PC-3 (cell line): ENCODE results near the gene TMEM170B. TPM values are rescaled to one million over a fixed set of nuclear protein-coding genes. Genes with fewer than 3 reads are reported as not detected.

ENCODE experiments used
- ATAC-seq: fragments of 200-7000 bp; cut with Tn5 transposase; 2 replicates; pipeline ENCODE4 v1.9.1; 2020; ENCODE audit warnings: mild to moderate bottlenecking, moderate library complexity
- BruUV-seq: library from RNA; stranded (reverse); fragments of 400-500 nt; replicated peaks from 2 replicates; lab custom pipeline; 2021; lab: Mats Ljungman, UMichigan
- CTCF ChIA-PET: fragments of 300-600 bp; sonication (Branson Sonifier 250); formaldehyde crosslinking; loops from one replicate; lab custom pipeline; 2022; ENCODE audit warnings: antibody characterized with exemption; lab: Charles Lee
- POLR2A ChIA-PET: fragments of 300-600 bp; sonication (Branson Sonifier 250); formaldehyde crosslinking; loops from one replicate; lab custom pipeline; 2022; ENCODE audit warnings: antibody characterized with exemption; ENCODE audit not compliant: unreplicated experiment; lab: Charles Lee
- DNase-seq: peaks from one replicate; pipeline ENCODE4 v3.0.0-alpha.2; 2015
- H2AFZ ChIP-seq: fragments of 300-600 bp; sonication (generic); 2 replicates; pipeline ENCODE4 v1.6.0; 2016; ENCODE audit warnings: antibody characterized with exemption, low read length
- H3F3A ChIP-seq: fragments of 300-600 bp; sonication (generic); one replicate; pipeline ENCODE4 v1.6.0; 2017; ENCODE audit warnings: antibody characterized with exemption, low read length, control low read depth, mild to moderate bottlenecking; ENCODE audit not compliant: unreplicated experiment
- H3K27ac ChIP-seq: fragments of 300-600 bp; sonication (generic); 2 replicates; pipeline ENCODE4 v1.5.1; 2016; ENCODE audit warnings: mild to moderate bottlenecking, low read length
- H3K27me3 ChIP-seq: fragments of 300-600 bp; sonication (generic); 2 replicates; pipeline ENCODE4 v1.6.1; 2016; ENCODE audit warnings: low read length, mixed read lengths
- H3K36me3 ChIP-seq: fragments of 300-600 bp; sonication (generic); 2 replicates; pipeline ENCODE4 v1.6.1; 2016; ENCODE audit warnings: low read depth, mixed run types, low read length, mixed read lengths
- H3K4me1 ChIP-seq: fragments of 300-600 bp; sonication (generic); 2 replicates; pipeline ENCODE4 v1.5.1; 2016; ENCODE audit warnings: low read length; ENCODE audit not compliant: insufficient read depth
- H3K4me2 ChIP-seq: fragments of 300-600 bp; sonication (generic); 2 replicates; pipeline ENCODE4 v1.6.0; 2016; ENCODE audit warnings: low read length
- H3K4me3 ChIP-seq: fragments of 300-600 bp; sonication (generic); 2 replicates; pipeline ENCODE4 v1.5.1; 2016; ENCODE audit warnings: mild to moderate bottlenecking, low read length, mixed read lengths
- H3K79me2 ChIP-seq: fragments of 300-600 bp; sonication (generic); 2 replicates; pipeline ENCODE4 v1.6.1; 2017; ENCODE audit warnings: low read length, mixed read lengths
- H3K9ac ChIP-seq: fragments of 300-600 bp; sonication (generic); 2 replicates; pipeline ENCODE4 v1.6.0; 2016; ENCODE audit warnings: mild to moderate bottlenecking, low read length
- H3K9me2 ChIP-seq: fragments of 300-600 bp; sonication (generic); replicated peaks from 2 replicates; pipeline ENCODE4 v1.6.1; 2016; ENCODE audit warnings: mixed run types, low read length, mixed read lengths
- H3K9me3 ChIP-seq: fragments of 300-600 bp; sonication (generic); 2 replicates; pipeline ENCODE4 v1.6.1; 2016; ENCODE audit warnings: low read length, mixed read lengths
- H4K20me1 ChIP-seq: fragments of 300-600 bp; sonication (generic); 2 replicates; pipeline ENCODE4 v1.6.1; 2016; ENCODE audit warnings: low read length, mixed read lengths
- EZH2 ChIP-seq: fragments of 300-600 bp; sonication (generic); IDR thresholded peaks from one replicate; pipeline ENCODE4 v1.6.1; 2017; ENCODE audit warnings: antibody characterized with exemption, mild to moderate bottlenecking, low read length; ENCODE audit not compliant: unreplicated experiment
- EZH2phosphoT487 ChIP-seq: fragments of 300-600 bp; sonication (generic); IDR thresholded peaks from 2 replicates; pipeline ENCODE4 v1.6.1; 2018; ENCODE audit warnings: mild to moderate bottlenecking, antibody characterized with exemption, low read length, borderline replicate concordance
- intact Hi-C: fragments of 100-400 bp; cut with micrococcal nuclease; formaldehyde crosslinking; loops from 2 replicates; pipeline ENCODE4 v1.9.0; 2023
- total RNA-seq: library from RNA; depleted of rRNA; stranded (reverse); fragments of >200 nt; gene quantifications from 2 replicates; pipeline ENCODE4 v1.2.3, GENCODE V29; 2014
- TF ChIP-seq, protein P1 (sequence below): fragments of 300-600 bp; sonication (generic); conservative IDR thresholded peaks from 2 replicates; pipeline ENCODE4 v1.5.1; 2017; ENCODE audit warnings: antibody characterized with exemption, low read depth, mild to moderate bottlenecking, low read length

TMEM170B gene
- total RNA-seq, 1 experiment from 2014 or later, result 0.66 TPM

DNA sequence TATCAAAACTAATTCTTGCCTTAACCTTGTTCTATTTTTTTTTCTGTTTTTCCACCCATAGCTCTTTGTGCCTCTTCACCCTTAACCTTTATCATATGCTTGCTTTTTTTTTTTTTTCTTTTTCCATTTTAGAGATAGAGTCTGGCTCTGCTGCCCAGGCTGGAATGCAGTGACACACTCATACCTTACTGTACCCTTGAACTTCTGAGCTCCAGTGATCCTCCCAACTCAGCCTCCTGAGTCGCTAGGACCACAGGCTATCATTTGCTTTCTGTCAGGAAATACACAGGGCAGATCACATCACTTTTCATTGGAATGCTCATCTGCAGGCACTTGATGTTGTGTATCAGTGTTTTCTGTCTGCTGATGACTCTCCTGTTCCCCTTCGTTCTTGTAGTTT, 33.5 kb downstream of the TMEM170B start:
- Histone ChIP-seq H3K27me3 (no peaks in the 10 kb centered on the region), H3K27ac (no peak overlapping the region), H3K36me3 (no peaks in the 10 kb centered on the region), H3K9me3 (no peaks in the 10 kb centered on the region), H3K9me2 (no peaks in the 10 kb centered on the region), H3K4me1 (0 out of 2 replicates have a peak, but pooled peaks cover 3% of the 10 kb centered on the region), H2AFZ (no peak overlapping the region), H3K4me2 (no peak overlapping the region), H3K9ac (no peak overlapping the region), H4K20me1 (no peaks in the 10 kb centered on the region), H3K79me2 (no peaks in the 10 kb centered on the region), H3K4me3 (no peak overlapping the region), H3F3A (no peaks in the 10 kb centered on the region)
- DNase-seq (no peak), ATAC-seq (no peak)
- POLR2A ChIA-PET, result no interaction called here
- TF ChIP-seq EZH2 (no peak), EZH2phosphoT487 (no peak)
- TF ChIP-seq, protein P1, sequence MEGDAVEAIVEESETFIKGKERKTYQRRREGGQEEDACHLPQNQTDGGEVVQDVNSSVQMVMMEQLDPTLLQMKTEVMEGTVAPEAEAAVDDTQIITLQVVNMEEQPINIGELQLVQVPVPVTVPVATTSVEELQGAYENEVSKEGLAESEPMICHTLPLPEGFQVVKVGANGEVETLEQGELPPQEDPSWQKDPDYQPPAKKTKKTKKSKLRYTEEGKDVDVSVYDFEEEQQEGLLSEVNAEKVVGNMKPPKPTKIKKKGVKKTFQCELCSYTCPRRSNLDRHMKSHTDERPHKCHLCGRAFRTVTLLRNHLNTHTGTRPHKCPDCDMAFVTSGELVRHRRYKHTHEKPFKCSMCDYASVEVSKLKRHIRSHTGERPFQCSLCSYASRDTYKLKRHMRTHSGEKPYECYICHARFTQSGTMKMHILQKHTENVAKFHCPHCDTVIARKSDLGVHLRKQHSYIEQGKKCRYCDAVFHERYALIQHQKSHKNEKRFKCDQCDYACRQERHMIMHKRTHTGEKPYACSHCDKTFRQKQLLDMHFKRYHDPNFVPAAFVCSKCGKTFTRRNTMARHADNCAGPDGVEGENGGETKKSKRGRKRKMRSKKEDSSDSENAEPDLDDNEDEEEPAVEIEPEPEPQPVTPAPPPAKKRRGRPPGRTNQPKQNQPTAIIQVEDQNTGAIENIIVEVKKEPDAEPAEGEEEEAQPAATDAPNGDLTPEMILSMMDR, result no peak
- BruUV-seq, result no TSS peak
- intact Hi-C loops, result no loop called here
- CTCF ChIA-PET, result no interaction called here

DNA sequence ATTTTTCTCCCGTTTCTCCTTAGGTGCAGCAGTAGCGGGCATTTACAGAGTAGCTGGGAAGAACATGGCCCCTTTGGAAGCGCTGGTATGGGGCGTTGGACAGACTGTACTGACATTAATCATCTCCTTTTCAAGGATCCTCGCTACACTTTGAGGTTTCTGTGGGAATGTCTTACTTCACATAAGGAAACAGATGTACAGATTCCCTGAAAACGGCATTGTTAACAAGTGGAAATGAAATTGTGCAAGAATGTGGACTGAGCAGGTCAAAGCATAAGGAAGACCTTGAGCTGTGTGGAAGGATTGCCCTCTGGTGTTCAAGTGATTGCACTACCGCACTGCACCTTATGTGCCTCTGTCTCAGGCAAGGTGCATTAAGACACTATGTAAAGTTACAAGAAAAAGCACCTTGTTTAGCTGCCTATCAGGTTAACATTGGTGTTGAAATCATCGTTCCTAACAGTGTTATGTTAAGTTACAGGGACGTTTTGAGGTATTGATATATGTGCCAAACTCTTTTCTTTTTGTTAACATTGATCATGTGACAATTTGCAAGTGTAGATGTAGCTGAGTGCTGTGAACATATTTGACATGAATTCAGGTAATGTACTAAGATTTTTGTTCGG, 38.0 kb downstream of the TMEM170B start:
- H3K79me2 ChIP-seq, result no peaks in the 10 kb centered on the region
- no peaks in the 10 kb centered on the region for H3K36me3 ChIP-seq
- H2AFZ ChIP-seq, result peak overlapping the region; percentile 62
- H3K27me3 ChIP-seq, result no peaks in the 10 kb centered on the region
- H3K27ac ChIP-seq, result no peak overlapping the region
- DNase-seq (peak; percentile 85), ATAC-seq (peak; percentile 100)
- no peak for TF ChIP-seq EZH2
- TF ChIP-seq, protein P1, result peak; percentile 95
- H3K4me3 ChIP-seq, result peak overlapping the region; percentile 21
- no peaks in the 10 kb centered on the region for H3K9me2 ChIP-seq
- no peaks in the 10 kb centered on the region for H3K9me3 ChIP-seq
- intact Hi-C loops, result loop anchor here (1.0 to 5.0 kb wide), 5 partner anchors 75 to 624 kb away; partner anchors contain the start of gene SMIM13
- 0 out of 2 replicates have a peak, but pooled peaks cover 3% of the 10 kb centered on the region for H3K4me1 ChIP-seq
- POLR2A ChIA-PET, result interaction anchor here (0.6 kb wide), 1 partner anchor 32 kb away, joined by 5 read pairs; no protein-coding TSS in a partner anchor
- no peaks in the 10 kb centered on the region for H3F3A ChIP-seq
- BruUV-seq, result no TSS peak
- H3K9ac ChIP-seq, result no peak overlapping the region
- peak overlapping the region; percentile 62 for H3K4me2 ChIP-seq
- no peaks in the 10 kb centered on the region for H4K20me1 ChIP-seq
- CTCF ChIA-PET, result interaction anchor here (0.5 to 1.6 kb wide), 5 partner anchors 75 to 624 kb away, joined by 3 to 5 read pairs (median 4); no protein-coding TSS in a partner anchor

DNA sequence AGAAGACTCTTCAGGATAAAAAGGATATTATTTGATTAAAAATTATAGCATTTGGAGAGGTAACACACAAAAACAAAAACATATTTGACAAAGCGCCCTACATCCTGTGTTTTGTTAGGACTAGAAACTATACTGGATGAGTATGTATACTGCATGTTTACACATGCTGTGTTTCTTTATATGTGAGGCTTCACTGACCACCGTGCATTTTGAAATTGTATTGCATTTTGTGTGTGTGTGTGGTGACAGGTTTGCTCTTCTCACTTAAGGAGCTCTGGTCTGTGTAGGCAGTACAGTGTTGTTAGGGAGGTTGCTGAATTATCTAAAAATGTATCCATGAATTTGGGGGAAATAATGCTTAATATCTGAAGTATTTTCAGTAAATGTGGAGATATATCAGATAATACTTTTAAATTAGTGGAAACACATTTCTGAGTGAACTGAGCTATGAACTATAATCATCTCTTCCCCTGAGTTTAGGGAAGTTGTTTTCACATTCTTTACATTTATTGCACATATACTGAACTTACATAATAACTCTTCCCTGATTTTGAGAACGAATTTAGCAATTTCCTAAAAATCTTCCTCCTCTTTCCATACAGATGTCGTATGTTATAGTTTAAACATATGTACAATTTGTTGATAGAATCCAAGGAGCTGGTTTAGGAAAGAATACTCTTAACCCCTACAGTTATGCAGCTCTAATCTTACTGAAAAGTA, 43.3 kb downstream of the TMEM170B start:
- DNase-seq (no peak), ATAC-seq (no peak)
- Histone ChIP-seq H3K36me3 (no peaks in the 10 kb centered on the region), H3K79me2 (no peaks in the 10 kb centered on the region), H3K4me1 (no peaks in the 10 kb centered on the region), H3F3A (no peaks in the 10 kb centered on the region), H4K20me1 (no peaks in the 10 kb centered on the region), H2AFZ (no peak overlapping the region), H3K27ac (no peak overlapping the region), H3K9ac (no peak overlapping the region), H3K9me3 (no peaks in the 10 kb centered on the region), H3K4me3 (no peak overlapping the region), H3K4me2 (no peak overlapping the region), H3K27me3 (no peaks in the 10 kb centered on the region), H3K9me2 (no peaks in the 10 kb centered on the region)
- ChIA-PET POLR2A (no interaction called here), CTCF (interaction anchor here (0.6 kb wide), 1 partner anchor 62 kb away, joined by 4 read pairs; no protein-coding TSS in a partner anchor)
- no TSS peak for BruUV-seq
- intact Hi-C loops, result loop anchor here (10.0 kb wide), 2 partner anchors 104 to 1314 kb away; no protein-coding TSS in a partner anchor
- TF ChIP-seq EZH2phosphoT487 (no peak), EZH2 (no peak)
- TF ChIP-seq, protein P1, result no peak
